Nucleus accumbens (tissue), 56 donors: ENCODE data around the gene TRIM4.
"Not testable (repeated sequence)": the region's sequence is repeated elsewhere in the genome, so short reads cannot be mapped to it uniquely, and the experiment has no call there.

Source experiments
- DNase-seq, 56 donors: peaks; one replicate each; lab custom pipeline; 2025; lab: John Stamatoyannopoulos, UW

TRIM4 gene

GRCh38 chr7:99923200-99923599 is 3.9 kb upstream of the TRIM4 start:
- no peak for DNase-seq

- DNase-seq: no peak
These were observed 819 bp upstream of the TRIM4 start for GRCh38 chr7:99920149-99920548.

- no peak for DNase-seq
These were observed 433 bp upstream of the TRIM4 start for GRCh38 chr7:99919814-99920112.

GRCh38 chr7:99910976-99911375 is 8.4 kb downstream of the TRIM4 start:
- no peak for DNase-seq

- DNase-seq: no peak
These were observed 17.7 kb downstream of the TRIM4 start for GRCh38 chr7:99901581-99901980.

- DNase-seq: no peak
These were observed 19.4 kb downstream of the TRIM4 start for GRCh38 chr7:99899830-99900519.

GRCh38 chr7:99898836-99899235 is 20.5 kb downstream of the TRIM4 start:
- no peak for DNase-seq

- no peak for DNase-seq
These were observed 21.3 kb downstream of the TRIM4 start for GRCh38 chr7:99898023-99898357.

- DNase-seq: no peak
These were observed 21.9 kb downstream of the TRIM4 start for GRCh38 chr7:99897322-99898022.

GRCh38 chr7:99894738-99895137 is 24.6 kb downstream of the TRIM4 start:
- no peak for DNase-seq

- no peak for DNase-seq
These were observed 26.1 kb downstream of the TRIM4 start for GRCh38 chr7:99893280-99893679.

GRCh38 chr7:99890348-99890747 is 29.0 kb downstream of the TRIM4 start:
- DNase-seq: not testable (repeated sequence)

- not testable (repeated sequence) for DNase-seq
These were observed 31.0 kb downstream of the TRIM4 start for GRCh38 chr7:99888366-99888765.

- DNase-seq: no peak
These were observed 38.0 kb downstream of the TRIM4 start for GRCh38 chr7:99881370-99881769.

- DNase-seq: no peak
These were observed 42.4 kb downstream of the TRIM4 start, which contains the start of gene OR2AE1 for GRCh38 chr7:99876933-99877332. Gene OR2AE1, minus strand, starts transcription at chr7:99877033. Its CDS starts 0 bp downstream, at chr7:99877033.

- no peak for DNase-seq
These were observed 42.8 kb downstream of the TRIM4 start for GRCh38 chr7:99876491-99876890.

- no peak for DNase-seq
These were observed 51.1 kb downstream of the TRIM4 start for GRCh38 chr7:99868246-99868645.

GRCh38 chr7:99867477-99867876 is 51.9 kb downstream of the TRIM4 start:
- not testable (repeated sequence) for DNase-seq

GRCh38 chr7:99863847-99864440 is 55.4 kb downstream of the TRIM4 start:
- no peak for DNase-seq

- no peak for DNase-seq
These were observed 58.8 kb downstream of the TRIM4 start for GRCh38 chr7:99860281-99861127.

- DNase-seq: no peak
These were observed 64.1 kb downstream of the TRIM4 start for GRCh38 chr7:99855236-99855635.
